ENCODE results near the gene MYO1A.
"Not testable (repeated sequence)": the region's sequence is repeated elsewhere in the genome, so short reads cannot be mapped to it uniquely, and the experiment has no call there.

The MYO1A gene

DNA sequence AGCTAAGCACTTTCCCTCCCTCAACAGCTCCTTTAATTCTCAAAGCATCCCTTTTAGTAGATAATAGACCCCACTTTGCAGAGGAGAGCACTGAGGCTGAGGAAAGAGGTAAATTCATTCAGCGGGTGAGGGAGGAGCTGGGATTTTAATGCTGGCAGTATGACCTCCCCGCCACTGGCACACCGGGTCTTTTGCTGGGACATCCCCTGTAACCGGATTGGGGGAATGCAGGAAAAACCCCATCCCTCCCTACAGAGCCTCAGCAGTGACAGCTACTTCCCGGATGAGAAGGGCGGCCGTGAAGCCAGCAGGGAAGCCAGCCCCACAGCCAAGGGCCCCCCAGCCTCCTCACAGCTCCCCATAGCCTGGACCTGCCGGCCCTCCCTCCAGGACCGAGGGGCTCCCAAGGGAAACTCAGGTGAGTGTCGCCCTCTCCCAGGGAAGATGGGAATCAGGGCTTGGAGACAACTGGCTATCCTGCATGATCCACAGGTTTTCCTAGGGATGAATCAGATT, 55.6 kb downstream of the MYO1A start:
- no peak for DNase-seq (ENCODE audit: low read depth, low spot score)

DNA sequence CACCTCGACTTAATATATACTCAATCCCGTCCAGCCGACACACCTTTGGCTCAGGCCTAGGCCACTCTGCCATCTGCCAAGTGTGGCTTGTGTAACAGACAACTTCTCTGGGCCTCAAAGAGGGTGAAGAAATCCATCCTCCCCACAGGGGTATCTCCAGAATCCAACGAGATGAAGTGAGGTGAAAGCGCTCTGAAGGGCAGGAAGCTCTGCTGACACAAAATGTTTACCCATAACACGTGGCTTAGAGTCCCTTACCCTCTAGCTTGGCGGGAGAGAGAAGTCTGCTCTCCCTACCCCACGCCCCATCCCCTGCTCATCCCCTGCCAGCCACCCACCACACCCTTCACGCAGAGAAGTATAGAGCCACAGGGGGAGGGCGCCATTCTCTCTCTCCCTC, 56.6 kb downstream of the MYO1A start:
- no peak for DNase-seq (ENCODE audit: low read depth, low spot score)

DNA sequence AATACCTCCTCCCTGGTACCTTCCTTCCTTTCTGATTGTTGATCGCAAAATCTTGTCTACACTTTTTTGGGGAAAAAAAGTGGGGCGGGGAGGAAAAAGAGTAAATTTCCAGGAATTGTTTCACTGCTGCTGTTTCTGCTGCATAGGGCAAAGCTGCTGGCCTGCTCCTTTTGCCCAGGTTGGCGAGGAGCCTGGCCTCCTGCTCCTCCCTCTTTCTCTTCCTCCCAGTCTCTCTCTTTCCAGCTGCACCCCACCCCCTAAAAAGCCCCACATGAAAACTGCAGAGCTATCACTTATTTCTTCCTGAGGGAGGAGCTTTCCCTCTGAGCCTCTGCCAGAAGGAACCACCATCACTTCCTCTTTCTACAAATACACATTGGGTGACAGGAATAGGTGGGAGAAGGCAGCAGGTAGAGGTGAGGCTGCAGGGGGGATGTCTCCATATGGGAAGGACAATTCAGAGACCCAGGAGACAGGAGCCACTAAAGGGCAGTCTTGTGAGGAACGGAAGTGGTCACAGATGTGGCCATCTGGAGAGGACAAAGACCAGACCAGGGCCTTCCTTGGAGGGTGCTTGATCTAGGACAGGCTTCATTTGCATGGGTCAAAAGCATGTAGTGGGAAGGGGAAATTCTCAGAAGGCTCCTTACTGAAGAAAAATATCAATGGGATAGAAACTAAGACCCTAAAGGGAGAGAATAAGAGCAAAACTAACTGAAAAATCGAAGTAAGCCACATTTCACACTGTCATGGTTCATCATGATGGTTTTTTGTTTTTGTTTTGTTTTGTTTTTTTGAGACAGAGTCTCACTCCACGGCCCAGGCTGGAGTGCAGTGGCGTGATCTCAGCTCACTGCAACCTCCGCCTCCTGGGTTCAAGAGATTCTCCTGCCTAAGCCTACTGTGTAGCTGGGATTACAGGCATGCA, 58.3 kb downstream of the MYO1A start:
- no peak for DNase-seq (ENCODE audit: low read depth, low spot score)

DNA sequence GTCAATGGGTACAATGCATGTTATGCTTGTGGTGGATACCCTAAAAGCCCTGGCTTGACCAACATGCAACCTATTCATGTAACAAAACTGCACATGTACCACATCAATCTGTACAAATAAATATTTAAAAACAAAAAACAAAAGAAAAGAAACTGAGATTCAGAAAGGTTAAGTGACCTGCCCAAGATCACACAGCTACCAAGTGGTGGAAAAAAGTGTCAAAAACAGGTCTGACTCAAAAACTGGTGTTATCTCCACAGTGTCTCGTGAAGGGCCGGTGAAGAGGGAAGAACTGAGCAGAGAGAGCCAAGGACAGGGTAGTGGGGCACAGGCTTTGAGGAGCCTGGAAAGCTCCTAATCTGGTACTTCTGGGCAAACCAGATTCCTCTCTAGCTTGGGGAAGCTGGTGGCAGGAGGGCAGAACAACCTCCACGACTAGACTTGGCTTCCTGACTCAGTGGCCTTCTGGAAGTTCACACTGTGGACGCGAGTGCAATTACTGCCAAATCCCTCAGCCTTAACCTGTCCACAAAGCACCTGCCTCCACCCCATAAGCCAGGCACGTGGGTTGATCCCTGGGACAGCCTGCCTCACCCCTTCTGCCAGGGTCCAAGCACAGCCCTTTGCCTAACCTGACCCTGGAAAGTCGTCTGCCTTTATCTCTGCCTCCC, 59.1 kb downstream of the MYO1A start:
- no peak for DNase-seq (ENCODE audit: low read depth, low spot score)

DNA sequence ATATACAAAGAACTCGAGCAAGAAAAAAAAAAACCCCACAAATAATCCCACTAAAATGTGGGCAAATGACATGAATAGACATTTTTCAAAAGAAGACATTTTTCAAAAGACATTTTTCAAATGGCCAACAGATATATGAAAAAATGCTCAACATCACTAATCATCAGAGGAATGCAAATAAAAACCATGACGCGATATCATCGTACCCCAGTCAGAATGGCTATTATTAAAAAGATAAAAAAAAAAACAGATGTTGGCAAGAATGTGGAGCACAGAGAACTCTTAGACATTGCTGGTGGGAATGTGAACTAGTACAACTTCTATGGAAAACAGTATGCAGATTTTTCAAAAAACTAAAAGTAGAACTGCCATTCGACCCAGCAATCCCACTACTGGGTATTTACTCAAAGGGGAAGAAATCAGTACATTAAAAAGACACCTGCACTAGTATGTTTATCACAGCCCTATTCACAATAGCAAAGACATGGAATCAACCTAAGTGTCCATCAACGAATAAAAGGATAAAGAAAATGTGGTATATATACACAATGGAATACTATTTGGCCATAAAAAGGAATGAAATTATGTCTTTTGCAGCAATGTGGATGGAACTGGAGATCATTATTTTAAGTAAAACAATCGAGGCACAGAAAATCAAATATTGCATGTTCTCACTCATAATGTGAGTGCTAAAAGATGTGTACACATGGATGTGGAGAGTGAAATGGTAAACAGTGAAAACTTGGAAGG, 59.9 kb downstream of the MYO1A start:
- no peak for DNase-seq (ENCODE audit: low read depth, low spot score)

DNA sequence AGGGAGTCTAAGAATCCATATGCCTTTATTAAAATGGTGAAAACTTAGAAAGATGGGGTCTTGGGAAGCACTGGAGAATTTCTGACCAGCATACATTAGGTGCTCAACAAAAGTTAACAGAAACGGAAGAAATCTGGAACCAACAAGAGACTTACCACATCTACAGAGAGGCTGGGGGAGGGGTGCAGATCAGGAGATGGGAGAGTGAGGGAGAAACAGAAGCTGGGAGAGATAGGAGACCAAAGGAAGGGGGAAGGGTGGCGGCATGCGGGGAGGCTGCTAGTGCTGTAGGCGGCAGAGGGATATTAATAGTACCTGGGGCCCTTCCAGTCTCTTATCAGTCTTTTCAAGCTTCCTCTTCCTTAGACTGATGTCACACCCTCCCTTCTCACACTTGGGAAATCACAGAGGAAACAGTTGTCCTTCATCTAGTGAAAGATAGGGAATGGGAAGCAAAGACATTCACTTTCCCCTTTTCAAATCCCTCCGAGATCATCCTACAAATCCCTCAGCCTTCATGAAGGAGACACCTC, 61.7 kb downstream of the MYO1A start:
- DNase-seq (ENCODE audit: low read depth, low spot score): no peak

DNA sequence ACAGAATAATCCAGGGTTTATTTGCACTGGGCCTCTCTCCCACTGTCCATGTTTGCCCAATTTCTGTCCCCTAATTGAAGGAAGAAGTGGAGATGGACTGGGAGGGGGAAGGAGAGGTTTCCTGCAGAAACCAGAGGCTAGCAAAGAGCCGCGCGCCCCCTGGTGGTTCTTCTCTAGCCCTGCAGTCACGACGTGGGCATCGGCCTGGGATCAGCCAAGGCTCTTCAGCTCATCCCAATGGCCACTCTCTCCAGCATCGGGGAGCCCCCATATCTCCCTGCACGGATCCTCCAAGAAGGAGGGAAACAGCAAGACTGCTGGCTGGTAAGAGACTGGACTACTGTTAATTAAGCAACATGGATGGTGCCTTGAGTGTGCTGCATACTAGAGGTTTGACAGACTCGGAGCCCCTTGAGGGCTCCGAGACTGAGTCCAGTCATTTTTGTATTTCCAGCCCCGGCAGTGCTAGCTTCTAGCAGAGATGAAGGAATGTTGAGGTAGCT, 62.3 kb downstream of the MYO1A start:
- DNase-seq (ENCODE audit: low read depth, low spot score): peak; percentile 40

DNA sequence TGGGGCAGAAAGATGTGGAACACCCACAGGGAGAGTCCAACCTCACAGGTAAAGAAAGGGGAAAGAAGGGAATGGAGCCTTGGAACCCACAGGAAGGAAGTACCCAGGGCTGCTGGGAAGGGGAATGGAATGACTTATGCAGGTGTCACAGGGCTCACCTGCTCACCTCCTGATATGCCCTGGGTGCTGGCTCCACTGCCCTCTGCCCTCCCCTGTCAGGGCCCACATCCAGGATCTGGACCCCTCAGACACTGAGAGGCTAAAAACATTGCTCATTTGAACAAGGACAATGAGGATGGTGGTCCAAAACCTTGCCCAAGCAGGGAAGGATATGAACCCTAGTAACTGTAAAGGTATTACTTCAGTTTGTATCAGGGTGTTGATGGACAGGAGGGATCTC, 62.9 kb downstream of the MYO1A start:
- no peak for DNase-seq (ENCODE audit: low read depth, low spot score)

DNA sequence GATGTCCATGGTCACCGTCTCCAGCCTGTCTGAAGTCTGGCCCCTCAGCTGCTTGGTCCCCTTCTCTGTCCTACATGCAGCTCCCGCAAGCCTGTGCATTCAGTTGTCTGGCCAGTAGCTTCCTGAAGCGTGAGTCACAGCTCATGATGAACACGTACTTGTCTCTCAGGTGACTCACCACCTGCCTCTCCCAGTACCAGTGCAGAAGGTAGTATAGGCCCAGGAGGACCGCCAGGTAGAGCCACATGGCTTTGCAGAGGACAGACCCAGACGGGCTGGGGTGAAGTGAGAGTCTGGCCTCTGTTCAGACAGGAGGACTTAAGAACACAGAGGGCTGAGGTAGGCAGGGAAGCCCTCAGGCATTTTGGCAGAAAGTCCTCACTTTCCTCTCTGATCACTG, 64.2 kb downstream of the MYO1A start:
- not testable (repeated sequence) for DNase-seq (ENCODE audit: low read depth, low spot score)

DNA sequence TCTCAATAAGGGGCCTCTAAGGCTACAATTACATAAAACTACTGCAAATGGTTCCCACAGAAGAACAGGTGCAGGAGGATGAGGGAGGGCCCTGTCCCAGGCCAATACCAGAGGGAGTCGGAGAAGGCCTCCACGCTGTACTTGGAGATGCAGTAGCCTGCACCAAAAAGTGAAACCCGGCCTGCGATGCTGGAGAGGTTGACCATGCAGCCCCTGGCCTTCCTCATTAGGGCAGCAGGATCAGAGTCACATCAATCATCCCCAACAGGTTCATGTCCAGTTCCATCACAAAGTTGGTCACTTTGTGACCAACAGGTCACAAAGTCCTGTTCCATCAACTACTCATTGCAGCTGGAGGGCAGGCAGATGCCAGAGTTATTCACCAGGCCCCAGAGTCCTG, 66.5 kb downstream of the MYO1A start:
- DNase-seq (ENCODE audit: low read depth, low spot score): no peak

DNA sequence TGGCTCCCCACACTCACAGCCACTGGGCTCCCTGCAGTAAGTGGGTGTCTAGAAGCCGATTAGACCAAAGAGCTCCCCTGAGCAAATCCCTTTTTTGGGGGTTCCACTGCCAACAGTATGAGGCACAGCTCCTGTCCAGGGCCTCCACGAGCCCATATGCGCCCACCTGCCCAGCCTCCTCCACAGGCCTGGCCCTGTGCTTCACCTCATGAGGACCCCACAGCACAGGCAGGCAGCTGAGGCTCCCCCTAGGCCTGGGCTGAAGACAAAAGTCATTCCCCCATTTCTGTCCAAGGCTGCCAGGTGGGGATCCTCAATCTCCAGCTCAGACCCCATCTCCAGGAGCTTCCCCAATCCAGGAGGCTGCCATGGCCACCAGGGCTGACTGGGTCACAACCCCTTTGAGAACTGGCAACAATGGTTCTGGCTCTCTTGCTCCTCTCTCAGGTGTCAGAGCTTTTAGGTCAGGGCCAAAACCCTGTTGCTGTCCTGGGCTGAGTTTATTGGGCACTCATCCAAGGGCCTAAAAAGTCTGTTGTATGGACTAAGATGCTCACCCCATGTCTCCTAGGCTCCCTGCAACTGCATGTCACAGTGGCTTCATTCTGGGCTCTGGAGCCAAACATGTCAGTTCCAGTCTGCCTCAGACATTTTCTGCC, 67.2 kb downstream of the MYO1A start:
- DNase-seq (ENCODE audit: low read depth, low spot score): not testable (repeated sequence)

DNA sequence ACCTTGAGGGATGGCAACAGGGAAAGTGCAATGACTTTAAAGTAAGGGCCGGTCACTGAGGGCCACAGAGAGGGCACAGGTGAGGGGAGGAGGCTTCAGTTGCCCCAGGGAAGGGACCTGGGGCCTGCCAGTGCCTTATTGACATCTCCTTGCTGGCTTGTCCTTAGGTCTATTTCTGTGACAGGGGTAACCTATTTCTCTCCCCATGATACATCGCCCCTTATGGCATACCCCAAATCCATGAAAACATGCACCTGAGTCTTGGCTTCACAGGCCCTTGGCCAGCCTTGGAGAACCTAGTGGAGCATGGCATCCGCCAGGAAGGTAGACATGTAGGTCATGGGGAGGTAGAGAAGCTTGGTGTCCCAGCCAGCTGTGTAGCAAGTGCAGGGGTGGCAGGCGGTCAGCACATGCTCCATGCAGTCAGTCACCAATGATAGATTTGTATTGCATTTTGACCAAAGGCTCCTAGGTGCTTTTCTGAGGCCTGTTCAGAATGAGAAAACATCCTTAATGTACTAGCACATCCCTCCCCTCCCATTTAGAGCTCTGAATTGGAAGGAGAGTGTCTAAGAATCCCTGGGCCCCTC, 68.9 kb downstream of the MYO1A start:
- DNase-seq (ENCODE audit: low read depth, low spot score): no peak

DNA sequence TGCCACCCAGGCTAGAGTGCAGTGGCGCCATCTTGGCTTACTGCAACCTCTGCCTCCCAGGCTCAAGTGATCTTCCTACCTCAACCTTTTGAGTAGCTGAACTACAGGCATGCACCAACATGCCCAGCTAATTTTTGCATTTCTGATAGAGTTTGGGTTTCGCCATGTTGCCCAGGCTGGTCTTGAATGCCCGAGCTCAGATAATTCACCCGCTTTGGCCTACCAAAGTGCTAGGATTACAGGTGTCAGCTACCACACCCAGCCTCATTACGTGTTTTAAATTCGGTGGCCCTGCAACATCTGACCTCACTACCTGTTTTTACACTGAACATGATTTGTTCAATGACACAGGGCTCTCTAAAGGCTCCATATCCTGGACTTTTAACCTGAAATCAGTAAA, 69.7 kb downstream of the MYO1A start:
- DNase-seq (ENCODE audit: low read depth, low spot score): no peak

DNA sequence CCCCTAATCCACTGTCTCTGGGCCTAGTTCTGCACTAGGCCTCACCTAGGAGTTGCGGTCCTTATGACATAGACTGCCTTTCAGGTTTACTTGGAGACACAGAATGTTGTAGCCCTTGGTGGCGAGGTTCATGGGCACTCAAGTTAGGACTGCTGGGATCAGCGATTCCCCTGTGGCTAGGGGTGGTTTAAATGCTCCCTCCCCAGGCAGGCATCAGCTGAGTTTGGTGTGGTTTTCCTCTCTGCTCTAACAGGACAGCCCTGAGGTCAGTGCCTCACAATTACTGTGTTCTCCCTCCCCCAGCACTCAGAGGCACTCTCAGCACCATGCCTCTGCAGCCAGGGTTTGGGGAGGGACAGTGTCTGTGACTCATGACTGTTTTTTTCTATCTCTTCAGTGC, 70.3 kb downstream of the MYO1A start:
- DNase-seq (ENCODE audit: low read depth, low spot score): no peak

All from activated CD4-positive, CD25-positive, alpha-beta regulatory T cell treated with anti-CD3 and anti-CD28 coated beads, Interleukin-2, amount 50 U/mL, for 16 hours (primary cell).